Ishikawa (cell line): Measurements from ENCODE around the gene KDM8.

Experiments
- CEBPB ChIP-seq: IDR thresholded peaks from 2 replicates; pipeline ENCODE4 v1.6.1; 2012
- CREB1 ChIP-seq: IDR thresholded peaks from 2 replicates; pipeline ENCODE4 v1.6.1; 2012; ENCODE audit warnings: low read depth
- EGR1 ChIP-seq: IDR thresholded peaks from 2 replicates; pipeline ENCODE4 v1.6.1; 2012
- EP300 ChIP-seq: IDR thresholded peaks from 2 replicates; pipeline ENCODE4 v1.6.1; 2012; ENCODE audit warnings: borderline replicate concordance
- FOXM1 ChIP-seq: IDR thresholded peaks from 2 replicates; pipeline ENCODE4 v1.6.1; 2012; ENCODE audit warnings: low read depth, borderline replicate concordance
- NFIC ChIP-seq: IDR thresholded peaks from 2 replicates; pipeline ENCODE4 v1.6.1; 2012
- RAD21 ChIP-seq: IDR thresholded peaks from 2 replicates; pipeline ENCODE4 v1.6.1; 2012; ENCODE audit warnings: low read depth
- TAF1 ChIP-seq: IDR thresholded peaks from 2 replicates; pipeline ENCODE4 v1.6.1; 2012; ENCODE audit warnings: low read depth, mild to moderate bottlenecking
- TCF12 ChIP-seq: IDR thresholded peaks from 2 replicates; pipeline ENCODE4 v1.6.1; 2012; ENCODE audit warnings: low read depth
- TEAD4 ChIP-seq: IDR thresholded peaks from 2 replicates; pipeline ENCODE4 v1.6.1; 2012
- YY1 ChIP-seq: IDR thresholded peaks from 2 replicates; pipeline ENCODE4 v1.6.1; 2012; ENCODE audit warnings: low read depth
- ZBTB7A ChIP-seq: IDR thresholded peaks from 2 replicates; pipeline ENCODE4 v1.6.1; 2012; ENCODE audit warnings: low read depth
- TF ChIP-seq, protein P1 (sequence below): IDR thresholded peaks from 2 replicates; pipeline ENCODE4 v1.6.1; 2012
- TF ChIP-seq, protein P2 (sequence below): IDR thresholded peaks from 2 replicates; pipeline ENCODE4 v1.6.1; 2012; ENCODE audit warnings: low read depth, mild to moderate bottlenecking
- TF ChIP-seq, protein P3 (sequence below): IDR thresholded peaks from 2 replicates; pipeline ENCODE4 v1.6.1; 2012

Gene KDM8

DNA sequence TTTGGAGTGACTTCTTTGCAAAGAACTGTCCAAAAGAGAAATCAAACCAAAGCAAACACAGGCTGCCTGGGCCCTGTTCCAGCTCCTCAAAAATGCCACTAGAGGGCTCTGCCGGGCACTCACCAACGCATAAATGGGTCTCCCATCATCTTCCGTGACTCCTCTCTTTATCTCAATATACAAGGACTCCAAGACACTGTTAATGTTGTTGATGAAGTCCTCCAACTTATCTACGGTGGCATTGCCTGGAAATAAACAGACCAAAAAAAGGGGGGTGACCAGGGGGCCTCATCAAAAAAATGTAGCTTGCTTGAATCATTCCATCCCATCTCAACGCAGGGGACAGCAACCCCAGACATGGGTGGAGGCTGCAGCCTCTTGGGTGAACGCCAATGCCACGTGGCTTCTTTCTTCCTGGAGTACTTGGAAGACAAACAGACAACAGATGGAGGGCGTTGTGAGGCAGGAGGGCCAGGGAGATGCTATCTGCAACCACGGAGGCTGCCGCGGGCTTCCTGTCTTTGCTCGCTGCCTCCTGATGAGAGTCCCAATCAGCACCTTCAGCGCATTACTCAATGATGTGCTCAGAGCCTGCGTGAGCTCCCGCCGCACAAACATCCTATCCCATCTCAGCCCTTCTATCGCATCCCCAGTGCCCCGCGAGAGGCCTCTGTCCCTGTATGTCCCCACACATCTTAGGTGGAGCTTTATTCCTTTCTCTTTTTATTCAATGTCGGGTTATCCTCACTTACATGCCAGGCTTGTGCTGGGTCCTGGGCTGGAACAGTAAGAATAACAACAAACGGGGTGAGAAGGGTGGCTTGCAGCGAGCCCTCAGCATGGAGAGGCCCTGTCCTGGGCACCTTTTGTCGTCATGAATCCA is 32.0 kb downstream of the KDM8 start:
- no peak for TF ChIP-seq EGR1
- TF ChIP-seq FOXM1: no peak
- peak; percentile 76 for TF ChIP-seq RAD21
- no peak for TF ChIP-seq ZBTB7A
- TF ChIP-seq EP300: no peak
- TF ChIP-seq NFIC: peak; percentile 50

DNA sequence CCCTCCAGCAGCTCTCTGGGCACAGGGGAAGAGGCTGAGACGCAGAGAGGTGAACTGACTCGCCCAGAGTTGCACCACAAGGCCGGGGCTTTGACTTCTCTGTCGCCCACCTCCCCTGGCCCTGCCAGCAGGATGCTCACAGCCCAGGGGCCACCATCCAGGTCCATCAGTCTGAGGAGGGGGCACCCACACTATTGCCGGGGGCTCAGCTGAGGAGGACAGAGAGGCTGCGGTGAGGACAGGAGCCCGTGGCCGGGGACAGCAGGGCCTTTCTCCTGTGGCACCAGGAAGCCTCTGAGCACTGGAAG is 32.6 kb downstream of the KDM8 start:
- TF ChIP-seq TCF12: no peak
- no peak for TF ChIP-seq EP300
- TF ChIP-seq YY1: no peak
- TF ChIP-seq NFIC: no peak
- no peak for TF ChIP-seq RAD21
- TF ChIP-seq, protein P1, sequence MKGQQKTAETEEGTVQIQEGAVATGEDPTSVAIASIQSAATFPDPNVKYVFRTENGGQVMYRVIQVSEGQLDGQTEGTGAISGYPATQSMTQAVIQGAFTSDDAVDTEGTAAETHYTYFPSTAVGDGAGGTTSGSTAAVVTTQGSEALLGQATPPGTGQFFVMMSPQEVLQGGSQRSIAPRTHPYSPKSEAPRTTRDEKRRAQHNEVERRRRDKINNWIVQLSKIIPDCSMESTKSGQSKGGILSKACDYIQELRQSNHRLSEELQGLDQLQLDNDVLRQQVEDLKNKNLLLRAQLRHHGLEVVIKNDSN: no peak
- TF ChIP-seq, protein P2, sequence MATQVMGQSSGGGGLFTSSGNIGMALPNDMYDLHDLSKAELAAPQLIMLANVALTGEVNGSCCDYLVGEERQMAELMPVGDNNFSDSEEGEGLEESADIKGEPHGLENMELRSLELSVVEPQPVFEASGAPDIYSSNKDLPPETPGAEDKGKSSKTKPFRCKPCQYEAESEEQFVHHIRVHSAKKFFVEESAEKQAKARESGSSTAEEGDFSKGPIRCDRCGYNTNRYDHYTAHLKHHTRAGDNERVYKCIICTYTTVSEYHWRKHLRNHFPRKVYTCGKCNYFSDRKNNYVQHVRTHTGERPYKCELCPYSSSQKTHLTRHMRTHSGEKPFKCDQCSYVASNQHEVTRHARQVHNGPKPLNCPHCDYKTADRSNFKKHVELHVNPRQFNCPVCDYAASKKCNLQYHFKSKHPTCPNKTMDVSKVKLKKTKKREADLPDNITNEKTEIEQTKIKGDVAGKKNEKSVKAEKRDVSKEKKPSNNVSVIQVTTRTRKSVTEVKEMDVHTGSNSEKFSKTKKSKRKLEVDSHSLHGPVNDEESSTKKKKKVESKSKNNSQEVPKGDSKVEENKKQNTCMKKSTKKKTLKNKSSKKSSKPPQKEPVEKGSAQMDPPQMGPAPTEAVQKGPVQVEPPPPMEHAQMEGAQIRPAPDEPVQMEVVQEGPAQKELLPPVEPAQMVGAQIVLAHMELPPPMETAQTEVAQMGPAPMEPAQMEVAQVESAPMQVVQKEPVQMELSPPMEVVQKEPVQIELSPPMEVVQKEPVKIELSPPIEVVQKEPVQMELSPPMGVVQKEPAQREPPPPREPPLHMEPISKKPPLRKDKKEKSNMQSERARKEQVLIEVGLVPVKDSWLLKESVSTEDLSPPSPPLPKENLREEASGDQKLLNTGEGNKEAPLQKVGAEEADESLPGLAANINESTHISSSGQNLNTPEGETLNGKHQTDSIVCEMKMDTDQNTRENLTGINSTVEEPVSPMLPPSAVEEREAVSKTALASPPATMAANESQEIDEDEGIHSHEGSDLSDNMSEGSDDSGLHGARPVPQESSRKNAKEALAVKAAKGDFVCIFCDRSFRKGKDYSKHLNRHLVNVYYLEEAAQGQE: no peak
- no peak for TF ChIP-seq TAF1
- no peak for TF ChIP-seq ZBTB7A
- no peak for TF ChIP-seq CEBPB
- TF ChIP-seq, protein P3, sequence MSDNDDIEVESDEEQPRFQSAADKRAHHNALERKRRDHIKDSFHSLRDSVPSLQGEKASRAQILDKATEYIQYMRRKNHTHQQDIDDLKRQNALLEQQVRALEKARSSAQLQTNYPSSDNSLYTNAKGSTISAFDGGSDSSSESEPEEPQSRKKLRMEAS: no peak
- TF ChIP-seq CREB1: no peak
- no peak for TF ChIP-seq EGR1
- no peak for TF ChIP-seq FOXM1

DNA sequence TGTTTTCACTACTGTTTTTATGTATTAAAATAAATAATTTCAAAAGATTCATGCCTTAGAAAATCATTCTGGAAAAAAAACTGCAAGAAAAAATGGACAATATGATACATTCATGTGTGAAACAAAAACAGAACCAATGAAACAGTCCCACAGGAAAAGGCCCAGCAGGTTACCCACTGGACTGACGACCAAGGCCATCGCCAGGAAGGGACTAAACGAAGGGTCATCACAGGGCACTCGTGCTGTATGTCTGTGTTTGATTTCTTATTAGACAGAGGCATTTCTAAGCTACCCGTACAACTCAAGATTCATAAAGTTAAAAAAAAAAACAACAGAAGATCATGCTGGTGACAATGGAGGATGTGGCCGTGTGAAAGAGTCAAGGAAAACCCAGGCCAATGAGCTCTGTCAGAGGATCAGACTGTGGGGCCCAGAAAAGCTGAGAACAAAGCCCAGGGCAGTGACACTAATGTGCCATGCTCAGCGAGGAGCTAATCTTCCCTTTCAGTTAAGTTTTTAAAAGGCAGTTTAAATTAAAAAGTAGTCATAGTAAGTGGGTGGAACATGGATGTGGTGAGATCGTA is 33.4 kb downstream of the KDM8 start:
- TF ChIP-seq ZBTB7A: no peak

DNA sequence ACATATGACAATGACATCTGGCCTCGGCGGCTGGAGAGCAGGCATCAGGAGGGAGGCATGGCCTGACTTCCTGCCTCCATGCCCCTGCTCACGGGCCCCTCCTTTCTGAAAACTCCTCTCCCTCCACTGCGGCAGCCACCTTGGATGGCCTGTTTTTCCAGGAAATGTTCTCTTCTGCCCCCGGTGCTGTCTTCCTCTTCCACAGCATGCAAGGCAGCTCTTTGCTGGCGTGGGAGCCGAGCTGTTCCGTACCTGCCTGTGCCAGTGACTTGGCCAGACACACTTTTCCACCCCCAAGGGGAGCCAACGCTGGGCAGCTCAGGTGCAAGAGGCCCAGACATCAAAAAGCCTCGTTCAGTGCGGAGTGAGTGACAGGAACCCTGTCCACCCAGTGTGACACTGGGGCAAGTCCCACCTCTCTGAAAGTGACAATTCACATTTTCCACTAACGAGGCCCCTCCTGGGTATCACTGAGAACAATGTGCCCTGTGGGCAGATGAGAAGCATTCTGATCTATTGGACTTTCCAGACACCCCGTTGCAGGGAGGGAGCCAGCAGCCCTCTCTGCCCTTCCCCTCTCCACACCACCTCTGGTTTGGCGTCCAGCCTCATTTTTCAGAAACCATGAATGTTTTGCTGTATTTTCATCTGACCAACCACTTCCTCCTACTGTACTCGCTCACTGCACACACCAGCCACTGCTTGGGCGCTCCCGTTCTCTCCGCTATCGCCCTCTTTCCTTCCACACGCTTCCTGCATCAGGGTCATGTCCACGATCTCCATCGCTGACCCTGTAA is 34.1 kb downstream of the KDM8 start:
- TF ChIP-seq CREB1 (no peak), EGR1 (no peak), FOXM1 (no peak)
- TF ChIP-seq, protein P1: no peak
- TF ChIP-seq, protein P2: no peak

DNA sequence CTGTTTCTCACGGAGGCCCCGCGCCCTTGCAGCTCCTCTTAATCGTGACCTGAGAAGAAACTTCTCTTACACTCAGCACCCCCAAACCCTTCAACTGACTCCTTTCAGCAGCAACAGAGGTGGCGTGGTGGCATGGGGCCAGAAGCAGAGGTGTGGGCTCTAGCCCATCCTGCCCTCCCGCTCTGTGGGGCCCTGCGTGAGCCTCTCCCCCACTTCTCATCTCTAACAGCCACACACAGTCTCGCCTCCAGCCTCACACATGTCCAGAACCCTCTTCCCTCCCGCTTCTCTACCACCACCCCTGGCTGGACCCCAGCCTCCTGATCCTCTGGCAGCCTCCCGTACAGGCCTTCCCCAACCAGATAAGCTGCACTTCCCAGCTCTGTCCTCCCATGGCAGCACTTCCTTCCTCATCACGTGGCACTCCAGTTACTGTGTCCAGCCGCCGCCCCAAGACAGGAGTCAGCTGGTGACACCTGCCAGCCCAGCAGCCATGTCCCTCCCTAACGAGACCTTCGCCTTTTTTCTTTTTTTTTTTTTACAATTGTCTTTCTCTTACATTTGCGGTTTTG is 34.8 kb downstream of the KDM8 start:
- TF ChIP-seq, protein P1: peak; percentile 20; the same call in 1 of the 2 replicates
- no peak for TF ChIP-seq NFIC

DNA sequence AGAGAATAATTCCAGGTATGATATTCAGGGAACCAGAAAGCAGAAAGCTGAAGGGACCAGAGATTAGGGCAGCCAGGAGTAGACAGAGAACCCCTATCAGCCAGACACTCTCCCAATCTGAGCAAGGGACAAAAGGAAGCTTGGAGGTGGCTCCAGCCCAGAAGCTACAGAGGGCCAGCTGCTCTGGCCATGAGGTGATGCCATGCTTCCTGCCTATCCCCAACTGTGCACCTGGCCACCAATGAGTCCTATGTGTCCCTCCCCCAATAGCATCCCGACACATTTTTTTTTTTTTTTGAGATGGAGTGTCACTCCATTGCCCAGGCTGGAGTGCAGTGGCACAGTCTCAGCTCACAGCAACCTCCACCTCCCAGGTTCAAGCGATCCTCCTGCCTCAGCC is 35.3 kb downstream of the KDM8 start:
- TF ChIP-seq EGR1 (no peak), EP300 (no peak), TEAD4 (no peak), YY1 (no peak), TCF12 (no peak), TAF1 (no peak), ZBTB7A (no peak), FOXM1 (no peak), NFIC (no peak), CEBPB (no peak)
- TF ChIP-seq, protein P2: no peak
